ENCODE data around the gene FGF21.

DNA sequence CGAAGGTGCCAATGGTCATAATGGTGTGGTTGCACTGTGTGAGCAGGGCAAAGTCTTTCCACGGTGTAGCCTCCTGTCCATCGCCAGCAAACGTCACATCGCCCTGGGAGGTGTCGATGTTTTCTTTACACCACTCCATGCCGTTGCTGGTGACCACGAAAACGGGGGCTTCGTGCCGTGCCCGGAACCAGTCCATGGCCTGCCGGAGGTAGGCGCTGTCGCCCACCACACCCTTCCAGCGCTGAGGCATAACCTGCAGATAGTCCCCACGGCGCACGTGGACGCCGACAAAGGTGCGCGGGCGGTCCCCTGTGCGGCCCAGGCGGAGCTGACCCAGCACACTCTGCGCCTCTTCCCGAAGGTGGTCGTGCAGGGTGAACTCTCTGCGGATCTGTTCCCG lies 5.0 kb upstream of the FGF21 start:
- no peak for TF ChIP-seq ZNF121 (tag by site-specific recombination; IDR thresholded peaks at IDR 0.05)
- no peak for TF ChIP-seq CTCF (tag by site-specific recombination; IDR thresholded peaks at IDR 0.05)
- no peak for TF ChIP-seq REPIN1 (tag by site-specific recombination; IDR thresholded peaks at IDR 0.05; ENCODE audit: low read depth)
- no peak for TF ChIP-seq ZNF610 (tag by site-specific recombination; IDR thresholded peaks at IDR 0.05; ENCODE audit: borderline replicate concordance)
- no peak for TF ChIP-seq ZBTB1 (tag by site-specific recombination; IDR thresholded peaks at IDR 0.05)
- TF ChIP-seq OVOL3 (tag by site-specific recombination; IDR thresholded peaks at IDR 0.05), result no peak
- TF ChIP-seq ZBTB21 (tag by site-specific recombination; IDR thresholded peaks at IDR 0.05), result no peak
